ENCODE data around the gene CASTOR1. TPM values are rescaled to one million over a fixed set of nuclear protein-coding genes. Genes with fewer than 3 reads are reported as not detected.

CASTOR1 gene
- total RNA-seq, 2 experiments from 2014 or later = 4.5 to 9.1 TPM

DNA sequence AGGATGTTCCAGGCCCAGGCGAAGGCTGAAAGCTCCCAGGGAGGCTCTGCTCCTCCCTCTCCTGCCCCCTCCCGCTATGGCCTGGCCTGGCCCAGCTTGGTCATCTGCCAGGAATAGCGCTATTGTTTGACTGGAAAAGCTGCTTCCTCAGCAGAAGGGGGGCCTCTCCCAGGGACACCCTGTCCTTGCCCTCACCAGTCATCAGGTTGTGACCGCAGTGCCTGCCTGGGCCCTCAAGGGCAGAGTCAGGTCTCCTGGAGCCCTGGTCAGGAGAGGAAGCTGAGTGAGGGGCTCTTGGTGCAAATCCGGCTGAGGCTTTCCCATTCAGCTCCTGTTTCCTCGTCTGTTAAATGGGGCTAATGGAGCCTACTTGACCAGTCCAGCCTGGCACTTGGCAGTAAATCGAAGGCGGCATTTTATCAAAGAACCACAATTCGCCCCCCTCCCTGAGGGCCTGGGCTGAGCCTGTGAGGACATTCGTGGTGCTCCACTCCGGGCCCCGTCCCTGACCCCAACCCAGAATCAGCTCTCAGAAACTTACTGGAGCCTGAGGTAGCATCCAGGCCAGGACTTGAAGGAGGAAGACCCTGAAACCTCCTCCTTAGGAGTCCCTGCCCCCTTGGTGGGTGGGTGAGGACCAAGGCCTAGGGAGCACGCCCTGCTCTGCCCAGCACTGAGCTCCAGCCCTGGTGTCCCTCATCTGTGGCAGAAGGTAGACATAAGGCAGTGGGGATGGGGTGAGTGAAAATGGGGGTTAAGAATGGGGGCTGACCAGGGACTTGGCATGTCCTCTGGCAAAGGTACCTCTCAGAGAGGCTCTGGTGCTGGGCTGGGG is 2.0 kb upstream of the CASTOR1 start:
- H3K36me3 ChIP-seq (ENCODE audit: insufficient read depth, low read length) = peaks cover 11% of the 10 kb centered on the region; the same call in 1 of the 2 replicates
- intact Hi-C loops (cut with micrococcal nuclease; ENCODE audit: unreplicated experiment) = no loop called here

DNA sequence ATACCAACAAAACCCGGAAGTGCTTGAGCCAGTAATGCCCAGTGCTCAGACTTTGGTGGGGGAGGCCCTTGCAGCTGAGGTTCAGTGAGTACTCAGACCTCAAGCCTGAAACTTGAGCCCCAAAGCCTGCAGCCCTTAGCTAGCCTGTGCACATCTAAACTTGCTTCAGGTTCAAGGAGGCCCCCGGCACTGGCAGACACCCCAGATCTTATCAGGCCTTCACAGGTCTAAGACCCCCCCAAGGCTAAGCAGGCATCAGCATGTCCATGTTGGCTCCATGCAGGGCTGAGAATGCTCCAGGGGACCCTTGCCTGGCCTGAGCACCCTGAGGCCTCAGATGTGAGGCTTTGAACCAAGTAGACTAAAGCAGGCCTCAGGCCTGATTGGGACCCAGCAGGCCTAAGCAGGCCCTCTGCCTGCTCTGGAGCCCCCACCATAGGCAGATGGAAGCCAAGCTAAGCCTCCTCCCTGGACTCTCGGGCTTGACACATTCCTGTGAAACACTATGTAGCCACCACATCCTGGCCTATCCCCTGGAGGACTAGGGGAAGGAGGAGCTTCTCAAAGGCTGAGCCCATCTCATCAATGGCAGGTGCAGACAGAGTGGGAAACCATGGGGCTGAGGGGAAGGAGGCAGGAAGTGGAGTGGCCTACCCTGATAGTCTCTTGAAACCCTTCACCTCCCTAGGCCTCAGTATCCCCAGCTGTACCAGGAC is 1.2 kb upstream of the CASTOR1 start:
- POLR2A ChIA-PET = interaction anchor here (0.5 to 3.3 kb wide), 5 partner anchors 10 to 148 kb away, joined by 3 to 14 read pairs (median 3); partner anchors contain the start of gene TBC1D10A
- H3K4me1 ChIP-seq (ENCODE audit: insufficient read depth, low read length, poor library complexity, severe bottlenecking) = peaks cover 31% of the 10 kb centered on the region
- DNase-seq (ENCODE audit: low spot score) = peak; percentile 58
- CTCF ChIA-PET (ENCODE audit: unreplicated experiment) = interaction anchor here (0.7 kb wide), 1 partner anchor 97 kb away, joined by 3 read pairs; the partner anchor contains the start of gene RNF215
- H3K9me2 ChIP-seq (ENCODE audit: insufficient read depth, low read length) = no peaks in the 10 kb centered on the region
- intact Hi-C loops (cut with micrococcal nuclease; ENCODE audit: unreplicated experiment) = no loop called here
- peak overlapping the region; percentile 82 for H3K4me2 ChIP-seq (ENCODE audit: low read length)
- no peaks in the 10 kb centered on the region for H4K20me1 ChIP-seq (ENCODE audit: insufficient read depth, low read length)
- H3K27ac ChIP-seq (ENCODE audit: low read depth, low read length, poor library complexity, severe bottlenecking) = peak overlapping the region; percentile 64
- H3K4me3 ChIP-seq (ENCODE audit: low read depth, low read length, poor library complexity, severe bottlenecking) = peak overlapping the region; percentile 71
- H3K79me2 ChIP-seq (ENCODE audit: insufficient read depth, low read depth, low read length) = no peaks in the 10 kb centered on the region
- H3K36me3 ChIP-seq (ENCODE audit: insufficient read depth, low read length) = peaks cover 11% of the 10 kb centered on the region; the same call in 1 of the 2 replicates
- no peaks in the 10 kb centered on the region for H3K9me3 ChIP-seq (ENCODE audit: low read length)
- TF ChIP-seq, protein P1, sequence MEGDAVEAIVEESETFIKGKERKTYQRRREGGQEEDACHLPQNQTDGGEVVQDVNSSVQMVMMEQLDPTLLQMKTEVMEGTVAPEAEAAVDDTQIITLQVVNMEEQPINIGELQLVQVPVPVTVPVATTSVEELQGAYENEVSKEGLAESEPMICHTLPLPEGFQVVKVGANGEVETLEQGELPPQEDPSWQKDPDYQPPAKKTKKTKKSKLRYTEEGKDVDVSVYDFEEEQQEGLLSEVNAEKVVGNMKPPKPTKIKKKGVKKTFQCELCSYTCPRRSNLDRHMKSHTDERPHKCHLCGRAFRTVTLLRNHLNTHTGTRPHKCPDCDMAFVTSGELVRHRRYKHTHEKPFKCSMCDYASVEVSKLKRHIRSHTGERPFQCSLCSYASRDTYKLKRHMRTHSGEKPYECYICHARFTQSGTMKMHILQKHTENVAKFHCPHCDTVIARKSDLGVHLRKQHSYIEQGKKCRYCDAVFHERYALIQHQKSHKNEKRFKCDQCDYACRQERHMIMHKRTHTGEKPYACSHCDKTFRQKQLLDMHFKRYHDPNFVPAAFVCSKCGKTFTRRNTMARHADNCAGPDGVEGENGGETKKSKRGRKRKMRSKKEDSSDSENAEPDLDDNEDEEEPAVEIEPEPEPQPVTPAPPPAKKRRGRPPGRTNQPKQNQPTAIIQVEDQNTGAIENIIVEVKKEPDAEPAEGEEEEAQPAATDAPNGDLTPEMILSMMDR (conservative IDR thresholded peaks at IDR 0.05; ENCODE audit: low read length) = no peak
- TF ChIP-seq EZH2phosphoT487 (IDR thresholded peaks at IDR 0.05; ENCODE audit: borderline replicate concordance, low read depth, low read length) = no peak
- no TSS peak for BruUV-seq (replicated peaks)
- no peak overlapping the region for H2AFZ ChIP-seq (ENCODE audit: low read length)

More for the DNA sequence above, 2.0 kb upstream of the CASTOR1 start:
- no peak for TF ChIP-seq EZH2phosphoT487 (IDR thresholded peaks at IDR 0.05; ENCODE audit: borderline replicate concordance, low read depth, low read length)
- TF ChIP-seq, protein P1 (conservative IDR thresholded peaks at IDR 0.05; ENCODE audit: low read length) = no peak
- Histone ChIP-seq H3K79me2 (ENCODE audit: insufficient read depth, low read depth, low read length) (no peaks in the 10 kb centered on the region), H2AFZ (ENCODE audit: low read length) (no peak overlapping the region), H3K4me2 (ENCODE audit: low read length) (peak overlapping the region; percentile 82), H4K20me1 (ENCODE audit: insufficient read depth, low read length) (no peaks in the 10 kb centered on the region), H3K4me1 (ENCODE audit: insufficient read depth, low read length, poor library complexity, severe bottlenecking) (peaks cover 31% of the 10 kb centered on the region), H3K9me2 (ENCODE audit: insufficient read depth, low read length) (no peaks in the 10 kb centered on the region), H3K9me3 (ENCODE audit: low read length) (no peaks in the 10 kb centered on the region), H3K4me3 (ENCODE audit: low read depth, low read length, poor library complexity, severe bottlenecking) (no peak overlapping the region), H3K27ac (ENCODE audit: low read depth, low read length, poor library complexity, severe bottlenecking) (peak overlapping the region; percentile 64)
- POLR2A ChIA-PET = interaction anchor here (0.6 to 0.7 kb wide), 3 partner anchors 9 to 344 kb away, joined by 3 to 4 read pairs (median 3); no protein-coding TSS in a partner anchor
- BruUV-seq (replicated peaks) = no TSS peak
- DNase-seq (ENCODE audit: low spot score) = no peak
- CTCF ChIA-PET (ENCODE audit: unreplicated experiment) = interaction anchor here (0.6 kb wide), 1 partner anchor 22 kb away, joined by 3 read pairs; no protein-coding TSS in a partner anchor

Measured in OCI-LY7 (cell line).